GM18867 (cell line): Measurements from ENCODE around the gene PRKCSH.
"Not testable (repeated sequence)": the region's sequence is repeated elsewhere in the genome, so short reads cannot be mapped to it uniquely, and the experiment has no call there.

Experiments
- ATAC-seq: cut with Tn5 transposase; IDR thresholded peaks from one replicate; pipeline ENCODE4 v1.9.1; 2021; ENCODE audit warnings: mild to moderate bottlenecking, moderate library complexity; ENCODE audit not compliant: unreplicated experiment

PRKCSH gene

DNA sequence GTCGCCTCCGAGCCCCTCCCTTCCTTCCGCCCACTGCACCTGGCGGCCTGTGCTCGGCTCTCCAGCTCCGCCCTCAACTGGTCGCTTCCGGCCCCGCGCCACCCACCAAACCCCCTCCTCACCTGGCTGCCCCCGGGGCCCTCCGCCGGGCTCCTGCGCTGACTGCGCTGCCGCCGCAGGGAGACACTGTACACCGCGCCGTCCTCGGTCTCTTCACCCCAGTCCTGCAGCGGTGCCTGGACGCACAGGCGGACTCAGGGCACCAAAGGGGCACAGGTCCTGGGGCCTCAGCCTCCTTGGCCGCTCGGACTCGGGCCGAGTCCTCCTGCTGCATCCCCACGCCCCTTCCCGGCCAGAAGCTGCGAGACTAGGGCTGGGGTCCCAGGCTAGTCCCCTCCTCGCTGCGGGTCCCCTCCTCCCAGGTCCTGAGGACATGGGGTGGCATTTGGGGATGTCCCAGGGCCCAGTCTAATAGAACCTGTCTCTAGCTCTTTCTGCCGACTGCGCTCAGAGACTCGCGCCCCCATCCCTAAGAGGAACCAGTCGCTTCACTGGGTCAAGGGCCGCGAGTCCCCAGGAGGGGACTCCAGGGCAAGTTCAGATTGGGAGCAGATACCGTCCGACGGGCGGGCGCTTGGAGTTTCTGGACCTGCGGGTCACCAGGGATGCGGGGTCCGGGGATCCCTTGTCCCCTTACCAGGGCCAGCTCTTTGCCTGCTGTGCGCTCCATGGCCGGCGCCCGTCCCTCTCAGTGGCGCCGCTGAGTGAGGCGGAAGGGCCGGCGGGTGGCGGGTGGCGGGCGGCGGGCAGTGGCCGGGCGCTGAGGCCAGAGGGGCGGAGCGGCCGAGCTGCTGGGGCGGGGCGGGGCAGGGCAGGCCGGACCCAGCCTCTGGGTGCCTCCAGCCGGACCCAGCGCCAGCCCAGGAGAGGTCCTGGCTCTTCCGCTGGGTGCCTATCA lies 16.6 kb upstream of the PRKCSH start, which contains the start of gene RGL3:
Gene RGL3, minus strand, starts transcription at position 766 of the 958 bp plus-strand sequence. Its CDS starts 36 bp downstream, at position 730.
- ATAC-seq: no peak

DNA sequence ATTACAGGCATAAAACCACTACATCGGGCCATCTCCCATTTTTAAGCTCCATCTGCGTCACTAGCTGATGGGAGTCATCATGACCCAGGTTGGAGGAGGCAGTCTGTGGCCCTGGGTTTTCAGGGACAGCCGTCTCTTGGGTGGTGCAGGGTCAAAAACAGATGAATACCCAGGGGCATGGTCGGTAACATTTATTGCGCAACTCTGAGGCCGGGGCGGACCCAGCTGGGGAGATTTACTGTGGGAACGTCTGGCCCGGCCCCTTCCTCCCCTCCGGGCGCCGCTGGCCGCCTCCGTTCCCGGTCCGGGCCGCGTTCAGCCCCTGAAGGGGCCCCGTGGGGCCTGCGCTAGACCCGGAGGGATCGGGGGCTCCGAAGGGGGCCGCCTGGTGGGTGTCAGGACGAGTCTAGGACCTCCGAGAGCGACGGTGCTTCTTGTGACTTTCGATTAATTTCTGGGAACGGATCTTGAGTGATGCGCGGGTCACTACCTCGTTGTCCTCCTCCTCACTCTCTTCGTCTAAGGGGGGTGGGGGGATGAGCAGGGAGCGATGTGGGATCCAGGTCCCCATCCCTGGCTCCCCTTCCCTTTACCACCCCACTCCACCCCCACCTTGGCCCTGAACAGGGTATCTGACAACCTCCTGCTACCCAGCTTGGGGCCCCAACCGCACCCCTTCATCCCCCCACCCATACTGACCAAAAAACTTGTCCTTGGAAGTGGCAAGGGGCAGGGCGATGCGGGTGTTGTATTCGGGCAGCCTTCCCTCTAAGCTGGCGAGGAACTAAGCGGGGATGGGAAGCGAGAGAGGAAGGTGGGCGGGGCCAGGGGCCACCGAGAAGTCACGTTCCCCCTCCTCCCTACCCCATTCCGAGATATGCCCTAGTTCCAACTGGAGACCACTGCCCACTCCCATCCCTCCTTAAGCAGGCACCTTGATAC lies 14.7 kb upstream of the PRKCSH start:
- ATAC-seq: no peak

DNA sequence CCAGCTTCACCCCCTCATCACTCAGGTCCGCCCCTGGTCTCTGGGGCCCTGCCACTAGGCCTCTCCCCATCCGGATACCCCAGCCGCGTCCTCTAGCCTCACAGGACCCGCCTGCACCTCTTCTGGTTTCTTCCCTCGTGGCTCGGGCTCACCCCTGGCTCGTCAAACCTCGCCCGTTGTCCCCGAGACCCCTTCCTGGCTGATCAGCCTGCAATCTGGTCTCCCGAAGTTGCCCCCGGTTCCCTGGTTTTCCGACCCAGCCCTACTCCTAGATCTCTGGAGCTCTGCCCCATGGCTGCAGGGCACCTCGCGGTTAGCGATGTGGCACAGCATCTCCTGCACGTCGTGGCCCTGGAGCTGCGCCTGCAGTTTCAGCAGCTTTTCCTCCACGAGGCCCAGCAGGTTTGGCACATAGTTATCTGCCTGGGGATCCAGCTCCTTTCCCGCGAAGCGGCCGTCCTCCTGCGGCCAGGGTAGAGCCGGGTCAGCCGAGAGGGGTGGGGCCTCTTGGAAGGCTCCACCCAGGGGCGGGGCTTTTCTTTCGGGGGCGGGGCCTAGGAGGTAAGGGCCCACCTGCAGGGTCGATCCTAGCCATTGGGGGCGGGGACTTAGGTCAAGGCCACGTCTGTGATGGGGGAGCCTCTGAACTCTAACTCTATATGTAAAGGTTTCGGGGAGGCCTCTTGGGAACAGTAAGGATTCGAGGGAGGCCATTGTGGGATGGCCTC lies 13.9 kb upstream of the PRKCSH start:
- ATAC-seq: peak; percentile 35

DNA sequence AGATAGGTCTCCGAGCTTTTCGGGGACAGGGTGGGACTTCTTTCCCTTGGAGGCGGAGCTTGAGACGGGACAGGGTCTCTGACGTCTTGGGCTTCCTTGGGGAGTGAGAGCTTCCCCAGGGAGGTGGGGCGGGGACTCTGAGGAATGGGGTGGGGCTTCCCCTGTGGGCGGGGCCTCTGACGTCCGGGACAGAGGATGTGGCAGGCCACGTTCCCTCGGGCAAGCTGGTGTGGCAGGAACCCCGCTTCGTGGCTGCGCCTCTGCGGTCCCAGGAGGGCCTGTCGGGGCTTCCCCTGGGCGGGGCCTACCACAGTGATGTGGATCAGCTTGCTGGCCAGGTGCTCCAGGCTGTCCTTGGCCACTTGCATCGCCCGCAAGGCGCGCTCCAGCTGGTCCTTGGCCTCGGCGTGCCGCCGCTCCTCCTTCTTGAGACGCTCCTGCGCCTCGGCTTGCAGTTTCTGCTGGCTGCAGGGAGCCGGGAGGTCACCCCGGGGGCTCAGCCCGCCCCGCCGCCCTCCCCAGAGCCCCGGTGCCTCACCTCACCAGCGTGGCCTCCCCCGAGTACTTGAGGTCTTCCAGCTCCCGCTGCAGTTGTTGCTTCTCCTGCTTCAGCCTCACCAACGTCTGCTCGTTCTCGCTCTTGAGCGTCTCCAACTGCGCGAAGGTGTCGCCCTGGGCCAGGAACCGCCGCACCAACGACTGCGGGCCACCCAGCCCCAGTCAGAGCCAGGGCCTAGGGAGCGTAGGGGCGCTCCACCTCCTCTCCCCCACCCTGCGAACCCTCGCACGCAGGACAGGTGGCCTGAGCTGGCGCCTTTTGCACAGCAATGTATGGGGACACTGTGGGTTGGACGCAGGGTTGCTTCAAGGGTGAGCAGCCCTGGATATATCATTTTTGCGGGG lies 13.0 kb upstream of the PRKCSH start:
- ATAC-seq: peak; percentile 45

DNA sequence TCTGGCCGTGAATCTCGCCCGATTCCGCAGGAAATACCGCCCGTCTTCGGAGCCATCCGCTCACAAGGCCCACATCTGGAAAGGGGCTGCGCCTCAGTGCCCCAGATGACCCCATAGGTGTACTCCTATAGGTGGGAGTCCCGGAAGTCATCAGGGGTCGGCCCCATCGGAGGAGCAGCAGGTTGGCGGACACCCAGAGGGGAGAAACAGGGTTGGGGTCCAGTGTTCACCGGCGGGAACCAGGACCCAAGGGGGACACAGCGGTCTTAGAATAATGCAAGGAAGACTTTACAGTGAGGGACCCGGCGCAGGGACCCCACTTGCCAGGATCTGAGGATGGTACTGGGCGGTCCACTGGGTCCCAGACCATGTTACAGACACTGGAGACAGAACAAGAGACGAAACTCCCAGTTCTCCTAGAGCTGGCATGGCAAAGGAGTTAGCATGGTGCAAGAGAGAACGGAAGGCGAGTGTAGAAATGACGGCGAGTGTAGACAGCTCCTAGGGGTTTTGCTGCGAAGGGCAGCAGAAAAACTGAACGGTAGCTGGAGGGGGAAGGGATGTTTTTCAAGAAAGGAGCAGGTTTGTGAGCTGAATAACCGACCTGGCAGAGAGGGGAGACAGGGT lies 12.2 kb upstream of the PRKCSH start:
- ATAC-seq: no peak

DNA sequence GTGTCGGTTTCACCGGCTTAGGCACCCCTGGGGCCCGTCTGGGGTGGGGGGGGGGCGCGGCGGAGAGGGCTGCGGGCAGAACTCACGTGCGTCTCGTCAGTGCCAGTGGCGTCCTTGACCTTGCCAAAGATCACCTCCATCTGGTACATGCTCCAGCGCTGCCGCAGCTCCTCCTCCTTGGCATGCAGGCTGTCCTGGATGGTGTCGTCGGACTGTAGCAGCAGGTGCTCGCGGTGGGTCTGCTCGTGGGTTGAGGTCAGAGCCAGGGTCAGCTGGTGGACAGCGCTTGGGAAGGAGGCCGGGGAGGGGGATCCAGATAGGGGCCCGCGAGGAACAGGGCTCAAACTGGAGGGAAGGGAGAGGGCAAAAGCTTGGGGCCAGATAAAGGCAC lies 11.6 kb upstream of the PRKCSH start:
- ATAC-seq: no peak

DNA sequence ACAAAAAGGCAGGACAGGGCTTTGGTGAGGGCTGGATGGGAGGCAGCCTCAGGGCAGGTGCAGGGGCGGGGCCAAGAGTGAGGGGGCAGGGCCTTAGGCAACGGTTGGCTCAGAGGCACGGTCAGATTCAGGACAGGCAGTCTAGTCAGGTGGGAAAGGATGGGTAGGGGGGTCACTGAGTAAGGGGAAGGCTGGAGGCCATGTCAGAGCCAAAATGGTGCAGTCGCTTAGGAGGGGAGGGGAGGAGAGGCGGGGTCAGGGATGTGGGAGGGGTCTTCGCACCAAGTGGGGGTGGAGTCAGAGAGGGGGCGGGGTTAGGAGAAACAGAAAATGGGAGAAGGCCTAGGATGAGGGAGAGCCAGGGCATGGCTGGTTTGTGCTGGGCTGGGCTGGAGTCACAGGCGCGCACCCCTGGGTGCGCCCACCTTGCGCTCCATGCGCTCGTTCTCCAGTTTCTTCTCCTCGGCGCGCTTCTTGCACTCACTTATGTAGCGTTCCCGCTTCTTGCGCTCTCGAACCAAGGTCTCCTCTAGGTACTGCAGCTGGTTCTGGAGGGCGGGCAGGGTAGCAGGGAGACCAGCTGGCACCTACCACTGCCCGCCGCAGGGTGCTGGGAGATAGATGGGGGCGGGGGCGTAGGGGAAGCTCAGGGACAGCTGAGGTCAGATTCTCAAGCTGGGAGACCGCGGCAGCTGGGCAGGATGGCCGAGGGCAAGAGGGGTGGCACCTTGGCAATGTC lies 9.5 kb upstream of the PRKCSH start:
- ATAC-seq: no peak

DNA sequence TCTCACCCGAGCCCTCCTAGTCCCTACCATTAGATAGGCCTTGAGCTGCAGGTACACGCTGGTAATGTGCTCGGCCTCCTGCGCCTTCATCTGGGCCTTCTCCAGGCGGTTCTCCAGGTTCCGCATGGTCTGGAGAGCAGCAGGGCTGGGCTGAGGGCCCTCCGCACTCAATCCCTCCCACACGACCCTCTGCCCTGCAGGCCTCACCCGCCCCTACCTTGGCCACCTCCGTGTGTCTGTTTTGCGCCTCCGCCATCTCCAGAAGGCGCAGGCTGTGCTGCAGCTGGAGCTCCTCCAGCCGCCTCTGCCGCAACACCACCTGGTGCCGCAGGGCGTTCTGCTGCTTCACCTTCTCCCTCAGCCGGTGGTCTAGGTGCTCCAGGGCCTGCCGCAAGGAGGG lies 8.8 kb upstream of the PRKCSH start:
- no peak for ATAC-seq

DNA sequence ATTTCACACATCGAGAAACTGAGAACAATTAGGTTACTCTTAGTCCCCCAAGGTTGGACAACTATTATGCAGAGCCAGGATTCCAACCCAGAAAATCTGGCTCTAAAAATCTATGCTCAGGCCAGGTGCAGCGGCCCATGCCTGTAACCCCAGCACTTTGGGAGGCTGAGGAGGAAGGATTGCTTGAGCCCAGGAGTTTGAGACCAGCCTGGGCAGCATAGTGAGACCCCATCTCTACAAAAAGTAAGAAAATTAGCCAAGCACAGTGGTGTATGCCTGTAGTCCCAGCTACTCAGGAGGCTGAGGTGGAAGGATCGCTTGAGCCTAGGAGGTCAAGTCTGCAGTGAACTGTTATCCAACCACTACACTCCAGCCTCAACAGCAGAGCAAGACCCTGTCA lies 1.9 kb upstream of the PRKCSH start:
- not testable (repeated sequence) for ATAC-seq

DNA sequence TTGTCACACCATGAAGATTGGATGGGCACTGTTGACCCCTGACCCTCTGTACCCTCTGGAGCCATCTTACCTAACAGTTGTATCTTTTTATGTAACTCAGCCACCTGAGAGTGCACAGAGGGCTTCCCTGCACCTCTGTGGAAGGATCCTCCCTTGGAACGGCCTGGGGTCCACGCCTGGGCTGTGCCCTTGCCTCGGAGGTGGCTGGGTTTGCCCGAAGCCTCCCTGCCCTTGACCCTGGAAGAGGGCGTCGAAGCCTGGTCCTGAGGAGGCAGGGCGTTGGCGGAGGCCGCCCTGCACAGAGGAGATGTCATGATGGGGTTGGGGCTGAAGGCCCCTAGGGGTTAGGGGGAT lies 755 bp upstream of the PRKCSH start:
- ATAC-seq: peak; percentile 13

DNA sequence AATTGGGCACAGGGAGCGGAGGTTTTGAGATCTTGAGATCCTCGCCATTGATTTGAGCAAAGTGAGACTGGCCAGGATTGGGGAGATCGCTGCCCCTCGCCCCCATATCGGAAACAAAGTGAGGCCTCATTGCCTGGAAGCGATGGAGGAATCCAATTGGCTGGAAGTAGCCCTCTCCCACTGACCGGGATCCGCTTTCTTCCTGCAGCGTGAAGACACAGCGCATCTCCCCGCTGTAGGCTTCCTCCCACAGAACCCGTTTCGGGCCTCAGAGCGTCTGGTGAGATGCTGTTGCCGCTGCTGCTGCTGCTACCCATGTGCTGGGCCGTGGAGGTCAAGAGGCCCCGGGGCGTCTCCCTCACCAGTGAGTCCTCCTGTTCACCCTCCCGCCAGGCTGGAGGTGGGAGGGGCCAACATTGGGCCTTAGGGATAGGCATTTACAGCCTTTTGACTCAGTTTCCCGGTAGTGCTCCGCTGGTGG lies 438 bp downstream of the PRKCSH start:
- ATAC-seq: no peak

DNA sequence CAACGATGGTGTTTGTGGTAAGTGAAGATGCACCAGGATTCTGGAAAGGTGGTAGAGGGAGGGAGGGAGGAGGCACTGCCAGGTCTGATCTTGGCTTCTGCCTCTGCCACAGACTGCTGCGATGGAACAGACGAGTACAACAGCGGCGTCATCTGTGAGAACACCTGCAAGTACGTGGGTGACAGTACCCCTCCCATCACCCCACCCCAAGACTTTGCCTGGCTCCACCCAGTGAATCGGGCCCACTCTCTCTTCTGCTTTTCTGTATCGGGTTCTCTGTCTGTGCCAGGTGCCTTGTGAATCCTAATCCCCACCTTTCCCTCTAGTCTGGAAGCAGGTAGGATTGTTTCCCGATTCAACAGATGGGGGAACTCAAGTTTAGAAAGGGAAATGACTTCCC lies 2.5 kb downstream of the PRKCSH start:
- no peak for ATAC-seq

DNA sequence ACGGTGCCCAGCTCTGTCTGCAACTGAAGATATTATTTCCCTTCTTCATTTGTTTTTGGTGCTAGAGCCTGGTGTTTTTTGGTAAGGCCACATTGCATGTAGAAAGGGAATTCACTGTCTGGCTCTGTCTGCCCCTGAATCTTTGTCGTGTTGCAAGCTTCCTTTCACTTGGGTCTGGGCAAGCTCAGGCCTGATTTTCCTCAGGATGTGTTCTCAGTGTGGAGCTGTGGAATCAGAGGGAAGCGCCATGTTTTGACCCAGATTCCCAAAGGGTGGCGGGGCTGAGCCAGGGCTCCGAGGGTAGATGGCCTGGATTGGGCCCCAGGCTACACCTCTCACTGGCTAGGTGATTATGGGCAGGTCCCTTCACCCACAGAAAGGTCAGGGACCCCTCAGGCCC lies 8.6 kb downstream of the PRKCSH start:
- no peak for ATAC-seq

DNA sequence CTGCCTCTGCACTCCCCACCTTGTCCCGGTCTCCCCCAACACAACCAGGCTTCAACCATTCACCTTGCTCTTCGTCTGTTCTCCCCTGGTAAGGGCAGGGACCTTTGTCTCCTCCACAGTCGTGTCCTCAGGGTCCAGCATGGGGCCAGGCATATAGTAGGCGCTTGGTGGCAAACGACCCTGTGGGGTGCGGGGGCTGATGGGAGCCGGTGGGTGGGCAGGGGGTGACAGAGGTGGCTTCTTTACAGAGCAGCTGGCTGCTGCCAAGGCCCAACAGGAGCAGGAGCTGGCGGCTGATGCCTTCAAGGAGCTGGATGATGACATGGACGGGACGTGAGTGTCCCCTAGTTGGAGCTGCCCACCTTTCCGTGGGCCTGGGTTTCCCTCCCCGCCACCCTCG lies 9.7 kb downstream of the PRKCSH start:
- ATAC-seq: no peak

DNA sequence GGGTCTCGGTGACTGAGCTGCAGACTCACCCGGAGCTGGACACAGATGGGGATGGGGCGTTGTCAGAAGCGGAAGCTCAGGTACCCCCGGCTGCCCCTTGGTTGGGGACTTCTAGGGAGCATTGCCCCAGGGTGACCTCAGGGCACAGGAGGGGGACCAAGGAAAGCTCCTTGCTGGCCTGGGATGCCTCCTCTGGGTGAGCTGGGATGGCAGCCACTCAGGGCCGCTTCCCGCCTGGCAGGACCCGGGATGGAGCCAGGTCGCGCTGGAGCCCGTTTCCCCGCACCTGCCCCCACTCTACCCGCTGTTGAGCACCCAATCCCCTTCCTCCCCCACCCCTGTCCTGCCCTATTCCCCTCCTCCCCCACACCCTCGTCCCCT lies 10.8 kb downstream of the PRKCSH start:
- ATAC-seq: no peak

DNA sequence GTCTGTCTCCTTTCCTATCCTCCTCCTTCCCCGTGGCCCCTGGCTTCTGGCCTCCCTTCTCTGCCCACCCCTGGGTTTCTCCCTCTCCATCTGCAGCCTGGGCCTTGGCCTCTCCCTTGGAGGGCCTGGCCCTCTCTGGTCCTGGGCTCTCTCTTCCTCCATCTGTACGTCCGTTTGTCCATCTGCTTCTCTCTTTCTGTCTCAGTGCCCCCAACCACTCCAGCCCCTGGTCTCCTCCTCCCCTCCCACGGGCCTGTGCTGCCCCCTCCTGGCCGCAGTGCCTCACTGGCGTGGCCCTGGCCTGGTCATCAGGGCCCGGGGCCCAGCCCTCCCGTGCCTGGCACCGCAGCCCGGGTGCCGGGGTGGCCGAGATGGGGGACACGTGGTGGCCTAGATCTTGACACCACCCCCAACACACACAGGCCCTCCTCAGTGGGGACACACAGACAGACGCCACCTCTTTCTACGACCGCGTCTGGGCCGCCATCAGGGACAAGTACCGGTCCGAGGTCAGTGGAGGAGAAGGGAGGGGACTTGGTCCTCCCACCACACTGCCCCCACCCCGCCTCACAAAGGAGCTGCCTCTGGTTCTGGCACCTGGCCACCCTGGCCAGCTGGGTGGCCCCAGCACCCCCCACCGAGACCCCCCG lies 11.3 kb downstream of the PRKCSH start:
- ATAC-seq: no peak

DNA sequence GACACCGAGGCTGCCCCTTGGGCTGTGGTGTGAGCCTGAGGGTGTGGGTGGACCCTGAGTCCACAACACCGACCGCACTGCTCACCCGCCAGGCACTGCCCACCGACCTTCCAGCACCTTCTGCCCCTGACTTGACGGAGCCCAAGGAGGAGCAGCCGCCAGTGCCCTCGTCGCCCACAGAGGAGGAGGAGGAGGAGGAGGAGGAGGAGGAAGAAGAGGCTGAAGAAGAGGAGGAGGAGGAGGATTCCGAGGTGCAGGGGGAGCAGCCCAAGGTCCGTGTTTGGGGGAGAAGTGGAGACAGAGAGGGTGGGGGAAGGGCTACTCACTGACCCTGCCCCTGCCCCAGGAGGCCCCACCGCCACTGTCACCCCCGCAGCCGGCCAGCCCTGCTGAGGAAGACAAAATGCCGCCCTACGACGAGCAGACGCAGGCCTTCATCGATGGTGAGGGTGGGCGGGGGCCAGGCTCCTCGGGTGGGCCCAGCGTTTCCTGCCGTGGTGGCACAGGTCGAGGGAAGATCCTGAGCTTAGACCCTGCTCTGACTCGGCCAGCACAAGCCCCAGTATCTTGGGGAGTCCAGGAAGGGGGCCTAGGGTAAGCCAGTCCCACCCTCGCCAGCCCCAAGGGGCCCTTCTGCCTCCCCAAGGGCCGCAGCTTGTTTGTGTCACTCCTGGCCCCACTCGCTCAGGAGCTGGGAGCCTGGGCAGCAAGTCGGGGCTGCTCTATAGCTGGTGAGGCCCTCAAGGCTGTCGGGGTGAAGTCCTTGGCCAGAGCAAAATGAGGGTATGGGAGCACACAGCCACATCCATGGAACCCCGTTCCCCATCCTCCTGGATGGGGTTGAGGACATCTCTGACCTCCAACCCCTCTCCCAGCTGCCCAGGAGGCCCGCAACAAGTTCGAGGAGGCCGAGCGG lies 12.2 kb downstream of the PRKCSH start:
- ATAC-seq: no peak
